ENCODE results near the gene CERS5.

The CERS5 gene

DNA sequence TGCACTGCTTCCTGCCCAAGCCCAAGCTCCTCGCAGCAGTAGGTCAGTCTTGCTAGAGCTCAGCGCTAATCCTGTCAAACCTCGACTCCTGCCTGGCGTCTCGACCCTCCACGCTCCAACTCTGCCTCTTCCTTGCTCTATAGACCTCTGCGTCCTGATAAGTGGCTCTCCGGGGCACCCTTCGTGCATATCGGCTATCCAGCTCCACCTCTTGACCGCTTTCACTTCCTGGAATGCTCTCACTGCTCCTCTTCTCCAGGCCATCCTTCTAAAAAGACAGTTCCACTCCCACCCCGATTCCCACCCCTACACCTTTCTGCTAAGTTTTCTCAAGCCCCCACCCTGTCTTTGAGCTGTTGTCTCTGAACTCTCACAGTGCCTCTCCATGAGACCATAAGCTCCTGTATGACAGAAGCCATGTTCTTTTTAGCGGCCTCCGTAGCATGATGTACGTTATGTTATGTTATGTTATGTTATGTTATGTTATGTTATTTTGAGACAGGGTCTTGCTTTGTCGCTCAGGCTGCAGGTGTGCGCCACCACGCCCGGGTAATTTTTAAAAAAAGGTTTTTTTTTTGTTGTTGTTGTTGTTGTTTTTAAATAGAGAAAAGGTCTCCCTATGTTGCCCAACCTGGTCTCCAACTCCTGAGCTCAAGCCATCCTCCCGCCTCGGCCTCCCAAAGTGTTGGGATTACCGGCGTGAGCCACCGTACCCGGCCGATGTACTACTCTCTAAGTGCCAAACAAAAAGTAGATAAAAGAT lies 54.5 kb downstream of the CERS5 start:
- DNase-seq (ENCODE audit: low spot score), result no peak
- TF ChIP-seq, protein P1, sequence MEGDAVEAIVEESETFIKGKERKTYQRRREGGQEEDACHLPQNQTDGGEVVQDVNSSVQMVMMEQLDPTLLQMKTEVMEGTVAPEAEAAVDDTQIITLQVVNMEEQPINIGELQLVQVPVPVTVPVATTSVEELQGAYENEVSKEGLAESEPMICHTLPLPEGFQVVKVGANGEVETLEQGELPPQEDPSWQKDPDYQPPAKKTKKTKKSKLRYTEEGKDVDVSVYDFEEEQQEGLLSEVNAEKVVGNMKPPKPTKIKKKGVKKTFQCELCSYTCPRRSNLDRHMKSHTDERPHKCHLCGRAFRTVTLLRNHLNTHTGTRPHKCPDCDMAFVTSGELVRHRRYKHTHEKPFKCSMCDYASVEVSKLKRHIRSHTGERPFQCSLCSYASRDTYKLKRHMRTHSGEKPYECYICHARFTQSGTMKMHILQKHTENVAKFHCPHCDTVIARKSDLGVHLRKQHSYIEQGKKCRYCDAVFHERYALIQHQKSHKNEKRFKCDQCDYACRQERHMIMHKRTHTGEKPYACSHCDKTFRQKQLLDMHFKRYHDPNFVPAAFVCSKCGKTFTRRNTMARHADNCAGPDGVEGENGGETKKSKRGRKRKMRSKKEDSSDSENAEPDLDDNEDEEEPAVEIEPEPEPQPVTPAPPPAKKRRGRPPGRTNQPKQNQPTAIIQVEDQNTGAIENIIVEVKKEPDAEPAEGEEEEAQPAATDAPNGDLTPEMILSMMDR (IDR thresholded peaks at IDR 0.05; ENCODE audit: extremely low read depth, missing control alignments), result no peak

DNA sequence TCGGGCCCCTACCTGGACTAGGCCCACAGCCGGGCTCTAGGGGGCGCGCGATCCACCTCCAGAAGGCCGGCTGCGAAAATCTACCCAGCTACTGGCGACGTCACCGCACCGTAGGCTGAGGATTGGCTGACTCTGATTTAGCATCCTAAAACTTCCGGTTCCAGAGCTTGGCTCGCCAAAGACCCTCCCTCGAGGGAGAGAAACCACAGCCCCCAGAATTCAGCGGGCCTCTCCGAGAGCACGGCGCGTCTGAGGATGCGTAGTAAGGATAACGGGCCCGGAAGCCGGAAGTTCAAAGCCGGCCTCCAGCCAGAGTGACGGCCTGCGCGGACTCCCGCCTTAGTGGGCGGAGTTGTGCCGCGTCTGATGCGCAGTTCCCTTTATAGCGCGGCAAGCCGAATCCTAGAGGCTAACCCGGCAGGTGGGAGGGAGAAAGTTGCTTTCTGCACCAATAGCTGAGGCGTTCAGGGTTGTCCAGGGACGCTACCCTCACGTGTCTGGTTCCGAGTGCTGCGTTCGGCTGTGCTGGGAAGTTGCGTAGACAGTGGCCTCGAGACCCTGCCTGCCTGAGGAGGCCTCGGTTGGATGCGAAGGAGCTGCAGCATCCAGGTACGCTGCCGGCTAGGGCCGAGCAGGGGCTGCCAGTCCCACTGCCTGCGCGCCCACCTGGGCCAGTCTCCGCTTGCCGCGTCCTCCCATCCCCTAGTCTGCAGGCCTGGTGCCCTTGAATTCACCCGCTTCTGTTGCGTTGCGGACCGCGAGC lies 55.3 kb downstream of the CERS5 start, which contains the start of gene COX14:
Gene COX14 (plus strand): TSS at position 544 of the 763 bp plus-strand sequence. CDS start 7,808 bp downstream, outside the sequence.
- TF ChIP-seq, protein P1 (IDR thresholded peaks at IDR 0.05; ENCODE audit: extremely low read depth, missing control alignments), result peak; percentile 93
- peak; percentile 92 for DNase-seq (ENCODE audit: low spot score)

DNA sequence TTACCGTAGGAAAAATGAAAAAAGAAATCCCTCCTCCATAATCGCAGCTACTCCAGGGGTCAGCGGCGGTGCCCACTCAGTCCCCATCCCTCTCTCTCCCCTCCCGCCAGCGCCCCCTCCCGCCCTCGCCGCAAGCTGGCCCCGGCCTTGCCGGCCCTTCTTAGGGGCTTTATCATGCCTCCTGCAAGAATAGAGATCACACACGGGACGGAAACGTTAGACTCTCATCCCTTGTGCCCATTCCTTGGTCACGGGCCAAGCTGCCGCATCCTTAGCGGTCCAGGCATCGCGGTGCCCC lies 55.8 kb downstream of the CERS5 start:
- DNase-seq (ENCODE audit: low spot score), result peak; percentile 23
- TF ChIP-seq, protein P1 (IDR thresholded peaks at IDR 0.05; ENCODE audit: extremely low read depth, missing control alignments), result no peak

DNA sequence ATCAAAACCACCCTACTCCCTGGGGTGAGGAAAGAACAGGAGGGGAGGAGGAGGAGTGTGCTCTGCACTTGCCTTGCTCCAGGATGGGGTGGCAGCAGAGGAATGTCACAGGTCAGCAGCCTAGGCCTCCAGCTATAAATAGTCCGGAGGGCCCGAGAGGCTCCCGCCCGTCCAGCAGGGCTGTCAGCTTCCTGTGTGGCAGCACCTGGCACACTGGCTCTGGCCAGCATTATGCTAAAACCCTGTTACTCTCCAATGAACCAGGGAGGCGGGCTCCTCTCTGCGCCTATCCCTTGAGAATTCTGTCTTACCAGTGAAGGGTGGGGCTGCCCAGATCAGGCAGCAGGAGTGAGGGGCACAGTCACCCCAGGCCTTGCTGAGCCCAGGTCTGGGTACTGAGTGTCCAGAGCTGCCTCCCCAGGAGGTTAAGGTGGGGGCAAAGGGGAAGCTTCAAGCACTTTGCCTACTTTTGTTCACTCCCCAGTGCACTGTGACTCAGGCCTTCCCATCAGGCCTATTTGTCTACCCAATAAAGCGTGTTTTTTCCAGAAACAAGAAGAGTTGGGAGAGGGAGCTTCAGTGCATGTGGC lies 56.3 kb downstream of the CERS5 start:
- DNase-seq (ENCODE audit: low spot score), result peak; percentile 19
- TF ChIP-seq, protein P1 (IDR thresholded peaks at IDR 0.05; ENCODE audit: extremely low read depth, missing control alignments), result no peak

- peak; percentile 69 for DNase-seq (ENCODE audit: low spot score)
- TF ChIP-seq, protein P1 (IDR thresholded peaks at IDR 0.05; ENCODE audit: extremely low read depth, missing control alignments), result no peak
Observed at GRCh38 chr12:50110127-50110761, 56.9 kb downstream of the CERS5 start.

- DNase-seq (ENCODE audit: low spot score), result no peak
- TF ChIP-seq, protein P1 (IDR thresholded peaks at IDR 0.05; ENCODE audit: extremely low read depth, missing control alignments), result no peak
Observed at GRCh38 chr12:50109319-50109718, 57.9 kb downstream of the CERS5 start.
